ENCODE data around the gene DNAH14.

Gene DNAH14

GRCh38 chr1:225445639-225446594, 516.4 kb downstream of the DNAH14 start:
- TF ChIP-seq RAD21 (IDR thresholded peaks at IDR 0.05; ENCODE audit: low read depth) (no peak), CEBPB (IDR thresholded peaks at IDR 0.05) (no peak), FOXM1 (IDR thresholded peaks at IDR 0.05; ENCODE audit: borderline replicate concordance, low read depth) (no peak), TCF12 (IDR thresholded peaks at IDR 0.05; ENCODE audit: low read depth) (no peak), TAF1 (IDR thresholded peaks at IDR 0.05; ENCODE audit: low read depth) (no peak), EGR1 (IDR thresholded peaks at IDR 0.05) (no peak), EP300 (IDR thresholded peaks at IDR 0.05; ENCODE audit: borderline replicate concordance) (no peak), YY1 (IDR thresholded peaks at IDR 0.05; ENCODE audit: low read depth) (no peak), TEAD4 (IDR thresholded peaks at IDR 0.05) (no peak), REST (IDR thresholded peaks at IDR 0.05; ENCODE audit: low read depth) (no peak), ZBTB7A (IDR thresholded peaks at IDR 0.05; ENCODE audit: low read depth) (no peak), CREB1 (IDR thresholded peaks at IDR 0.05; ENCODE audit: low read depth) (no peak), NFIC (IDR thresholded peaks at IDR 0.05) (no peak)
- TF ChIP-seq, protein P1, sequence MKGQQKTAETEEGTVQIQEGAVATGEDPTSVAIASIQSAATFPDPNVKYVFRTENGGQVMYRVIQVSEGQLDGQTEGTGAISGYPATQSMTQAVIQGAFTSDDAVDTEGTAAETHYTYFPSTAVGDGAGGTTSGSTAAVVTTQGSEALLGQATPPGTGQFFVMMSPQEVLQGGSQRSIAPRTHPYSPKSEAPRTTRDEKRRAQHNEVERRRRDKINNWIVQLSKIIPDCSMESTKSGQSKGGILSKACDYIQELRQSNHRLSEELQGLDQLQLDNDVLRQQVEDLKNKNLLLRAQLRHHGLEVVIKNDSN (IDR thresholded peaks at IDR 0.05), result no peak
- TF ChIP-seq, protein P2, sequence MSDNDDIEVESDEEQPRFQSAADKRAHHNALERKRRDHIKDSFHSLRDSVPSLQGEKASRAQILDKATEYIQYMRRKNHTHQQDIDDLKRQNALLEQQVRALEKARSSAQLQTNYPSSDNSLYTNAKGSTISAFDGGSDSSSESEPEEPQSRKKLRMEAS (IDR thresholded peaks at IDR 0.05), result no peak; the same call in 1 of the 2 replicates

- TF ChIP-seq TCF12 (IDR thresholded peaks at IDR 0.05; ENCODE audit: low read depth) (no peak), TAF1 (IDR thresholded peaks at IDR 0.05; ENCODE audit: low read depth) (no peak), FOXM1 (IDR thresholded peaks at IDR 0.05; ENCODE audit: borderline replicate concordance, low read depth) (no peak), CREB1 (IDR thresholded peaks at IDR 0.05; ENCODE audit: low read depth) (no peak), NFIC (IDR thresholded peaks at IDR 0.05) (no peak), CEBPB (IDR thresholded peaks at IDR 0.05) (no peak), TEAD4 (IDR thresholded peaks at IDR 0.05) (no peak), EGR1 (IDR thresholded peaks at IDR 0.05) (no peak), REST (IDR thresholded peaks at IDR 0.05; ENCODE audit: low read depth) (no peak), EP300 (IDR thresholded peaks at IDR 0.05; ENCODE audit: borderline replicate concordance) (no peak), RAD21 (IDR thresholded peaks at IDR 0.05; ENCODE audit: low read depth) (no peak), YY1 (IDR thresholded peaks at IDR 0.05; ENCODE audit: low read depth) (no peak), ZBTB7A (IDR thresholded peaks at IDR 0.05; ENCODE audit: low read depth) (no peak)
- TF ChIP-seq, protein P1 (IDR thresholded peaks at IDR 0.05), result no peak
- TF ChIP-seq, protein P2 (IDR thresholded peaks at IDR 0.05), result no peak
Measured at GRCh38 chr1:225446595-225446960, 517.1 kb downstream of the DNAH14 start.

DNA sequence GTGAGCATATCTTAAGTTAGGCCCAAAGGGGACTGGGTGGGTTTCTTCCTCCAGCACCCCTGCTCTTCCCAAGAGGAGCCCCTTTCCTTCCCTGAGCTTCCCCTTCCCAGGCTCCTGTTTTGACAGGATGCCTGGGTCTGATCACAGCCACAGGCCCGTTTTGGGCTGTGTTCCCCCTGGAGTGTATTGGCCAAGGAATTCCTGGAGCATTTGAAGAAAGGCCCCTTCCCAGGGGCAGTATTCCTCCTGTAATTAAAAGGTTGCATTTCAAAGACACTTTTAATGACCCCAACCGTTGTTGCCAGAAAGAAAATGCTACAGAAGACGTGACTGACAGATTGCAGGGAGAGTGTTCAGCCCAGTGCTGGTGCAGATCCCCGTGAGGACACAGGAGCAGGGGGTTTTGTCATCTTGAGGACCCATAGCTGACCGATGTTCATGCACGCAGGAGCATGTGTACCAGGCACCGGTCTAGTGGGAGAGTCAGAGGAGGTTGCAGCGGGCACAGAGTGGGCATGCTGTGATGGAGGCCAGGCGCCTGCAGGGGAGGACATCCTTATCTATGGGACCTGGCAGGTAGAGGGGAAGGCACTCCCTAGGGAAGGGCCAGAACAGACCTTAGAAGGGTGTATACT, 517.6 kb downstream of the DNAH14 start:
- TF ChIP-seq CEBPB (IDR thresholded peaks at IDR 0.05) (no peak), TAF1 (IDR thresholded peaks at IDR 0.05; ENCODE audit: low read depth) (no peak), RAD21 (IDR thresholded peaks at IDR 0.05; ENCODE audit: low read depth) (no peak), ZBTB7A (IDR thresholded peaks at IDR 0.05; ENCODE audit: low read depth) (no peak), TCF12 (IDR thresholded peaks at IDR 0.05; ENCODE audit: low read depth) (no peak), EGR1 (IDR thresholded peaks at IDR 0.05) (no peak), CREB1 (IDR thresholded peaks at IDR 0.05; ENCODE audit: low read depth) (no peak), EP300 (IDR thresholded peaks at IDR 0.05; ENCODE audit: borderline replicate concordance) (no peak), FOXM1 (IDR thresholded peaks at IDR 0.05; ENCODE audit: borderline replicate concordance, low read depth) (no peak), REST (IDR thresholded peaks at IDR 0.05; ENCODE audit: low read depth) (no peak), TEAD4 (IDR thresholded peaks at IDR 0.05) (no peak)

Data from Ishikawa (cell line).